ENCODE results near the gene MDFIC2.
A peak's percentile ranks its signal among the peaks of the same experiment; 100 is the strongest.

Gene MDFIC2

GRCh38 chr3:70177881-70178645 lies 134.4 kb downstream of the MDFIC2 start:
- no peak for TF ChIP-seq CTCF (IDR thresholded peaks at IDR 0.05; ENCODE audit: control insufficient read depth, extremely low read depth, insufficient read depth)
- no peak overlapping the region for H3K4me3 ChIP-seq (ENCODE audit: low read depth, low read length)
- no peak for DNase-seq (ENCODE audit: low read depth)

- no peak for DNase-seq (ENCODE audit: low read depth)
- H3K4me3 ChIP-seq (ENCODE audit: low read depth, low read length), result no peak overlapping the region
- no peak for TF ChIP-seq CTCF (IDR thresholded peaks at IDR 0.05; ENCODE audit: control insufficient read depth, extremely low read depth, insufficient read depth)
Measured at GRCh38 chr3:70176224-70176623, 136.2 kb downstream of the MDFIC2 start.

- DNase-seq (ENCODE audit: low read depth), result no peak
- no peak overlapping the region for H3K4me3 ChIP-seq (ENCODE audit: low read depth, low read length)
- TF ChIP-seq CTCF (IDR thresholded peaks at IDR 0.05; ENCODE audit: control insufficient read depth, extremely low read depth, insufficient read depth), result no peak
Measured at GRCh38 chr3:70156808-70157207, 155.6 kb downstream of the MDFIC2 start.

GRCh38 chr3:70150599-70150998 lies 161.8 kb downstream of the MDFIC2 start:
- no peak for TF ChIP-seq CTCF (IDR thresholded peaks at IDR 0.05; ENCODE audit: control insufficient read depth, extremely low read depth, insufficient read depth)
- no peak overlapping the region for H3K4me3 ChIP-seq (ENCODE audit: low read depth, low read length)

GRCh38 chr3:70149714-70150400 lies 162.6 kb downstream of the MDFIC2 start:
- no peak for TF ChIP-seq CTCF (IDR thresholded peaks at IDR 0.05; ENCODE audit: control insufficient read depth, extremely low read depth, insufficient read depth)
- DNase-seq (ENCODE audit: low read depth), result no peak
- no peak overlapping the region for H3K4me3 ChIP-seq (ENCODE audit: low read depth, low read length)

More at GRCh38 chr3:70150599-70150998, 161.8 kb downstream of the MDFIC2 start:
- DNase-seq (ENCODE audit: low read depth), result peak; percentile 4

Measured in LNCaP clone FGC (cell line).